GM04504 (cell line): ENCODE measurements around the gene ZNF154.
A peak's percentile ranks its signal among the peaks of the same experiment; 100 is the strongest.

Experiments
- DNase-seq: peaks from one replicate; pipeline ENCODE4 v3.0.0-alpha.2; 2012; ENCODE audit warnings: low read depth

Gene ZNF154

DNA sequence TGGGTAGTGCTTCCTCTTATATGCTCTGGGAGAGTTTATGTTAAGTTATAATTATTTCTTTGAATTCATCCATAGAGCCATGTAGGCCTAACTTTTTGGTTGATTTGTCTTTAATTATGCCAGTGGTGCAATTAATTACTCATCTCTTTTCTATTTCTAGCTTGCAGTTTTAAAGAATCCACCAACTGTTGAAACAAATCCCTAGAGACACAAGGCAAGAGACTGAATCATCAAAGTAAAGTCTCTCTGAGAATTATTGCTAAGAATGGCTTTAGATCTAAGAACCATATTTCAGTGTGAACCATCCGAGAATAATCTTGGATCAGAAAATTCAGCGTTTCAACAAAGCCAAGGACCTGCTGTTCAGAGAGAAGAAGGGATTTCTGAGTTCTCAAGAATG, 33.1 kb downstream of the ZNF154 start:
- peak; percentile 34 for DNase-seq

DNA sequence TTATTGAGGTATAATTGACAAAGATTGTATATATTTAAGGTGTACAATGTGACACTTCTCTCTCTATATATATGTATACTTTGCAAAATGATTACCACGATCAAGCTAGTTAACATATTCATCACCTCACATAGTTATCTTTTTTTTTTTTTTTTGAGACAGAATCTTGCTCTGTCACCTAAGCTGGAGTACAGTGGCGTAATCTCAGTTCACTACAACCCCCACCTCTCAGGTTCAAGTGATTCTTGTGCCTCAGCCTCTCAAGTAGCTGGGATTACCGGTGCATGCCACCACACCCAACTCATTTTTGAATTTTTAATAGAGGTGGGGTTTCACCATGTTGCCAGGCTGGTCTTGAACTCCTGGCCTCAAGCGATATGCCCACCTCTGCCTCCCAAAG, 36.5 kb downstream of the ZNF154 start:
- DNase-seq: no peak

DNA sequence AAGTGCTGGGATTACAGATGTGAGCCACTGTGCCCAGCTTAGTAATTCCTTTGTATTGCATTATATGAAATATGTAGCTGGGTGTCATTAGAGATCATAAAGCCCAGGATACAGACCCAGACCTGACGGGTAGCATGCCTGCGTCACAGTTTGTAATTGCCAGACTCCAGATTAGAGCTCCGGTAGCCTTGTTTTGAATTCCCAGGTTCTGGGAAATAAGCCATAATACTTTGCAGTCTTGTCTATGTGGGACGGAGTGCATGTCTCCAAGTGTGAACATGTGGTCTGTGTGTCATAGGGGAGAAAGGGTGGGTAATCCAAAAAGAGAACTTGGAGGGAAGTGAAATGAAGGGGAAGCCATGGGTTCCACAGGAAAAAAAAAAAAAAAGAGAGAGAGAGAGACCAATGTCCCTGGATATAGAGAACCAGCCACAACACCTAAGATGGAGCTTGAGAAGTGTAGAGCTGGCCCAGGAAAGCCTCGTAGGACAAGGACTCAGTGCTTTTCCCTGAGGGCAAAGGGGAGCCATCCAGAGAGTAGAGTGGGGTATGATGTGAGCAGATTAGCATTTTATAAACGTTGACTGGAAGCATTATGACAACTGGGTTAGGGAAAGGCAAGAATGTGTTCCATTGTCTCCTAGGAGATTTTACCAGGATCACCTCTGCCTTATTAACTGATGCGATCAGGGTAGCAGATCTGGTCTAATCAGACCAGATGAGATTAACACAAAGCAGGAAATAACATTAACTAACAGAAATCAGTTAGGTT, 37.7 kb downstream of the ZNF154 start:
- DNase-seq: no peak

DNA sequence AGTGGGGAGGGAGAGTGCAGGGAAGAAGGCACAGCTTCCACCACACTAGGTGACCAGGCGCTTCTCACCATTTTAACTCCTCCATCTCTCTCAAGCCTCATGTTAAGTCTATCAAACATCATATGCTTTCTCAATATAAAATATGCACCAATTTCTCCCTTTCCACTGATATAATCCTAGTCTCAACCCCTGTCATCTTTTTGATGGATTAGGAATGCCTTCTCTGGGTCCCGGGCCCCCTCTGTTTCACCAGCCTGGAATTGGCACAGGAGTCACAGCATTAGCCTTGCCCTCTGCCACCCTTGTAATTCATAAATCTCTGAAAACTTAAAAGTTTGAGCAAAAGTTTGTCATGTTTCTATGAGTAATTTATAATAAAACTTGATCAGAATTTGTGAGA, 40.4 kb downstream of the ZNF154 start, which contains the start of gene ZSCAN4:
Gene ZSCAN4, plus strand, starts transcription at position 301 of the 400 bp plus-strand sequence. CDS start 7,211 bp downstream, outside the sequence.
- no peak for DNase-seq

DNA sequence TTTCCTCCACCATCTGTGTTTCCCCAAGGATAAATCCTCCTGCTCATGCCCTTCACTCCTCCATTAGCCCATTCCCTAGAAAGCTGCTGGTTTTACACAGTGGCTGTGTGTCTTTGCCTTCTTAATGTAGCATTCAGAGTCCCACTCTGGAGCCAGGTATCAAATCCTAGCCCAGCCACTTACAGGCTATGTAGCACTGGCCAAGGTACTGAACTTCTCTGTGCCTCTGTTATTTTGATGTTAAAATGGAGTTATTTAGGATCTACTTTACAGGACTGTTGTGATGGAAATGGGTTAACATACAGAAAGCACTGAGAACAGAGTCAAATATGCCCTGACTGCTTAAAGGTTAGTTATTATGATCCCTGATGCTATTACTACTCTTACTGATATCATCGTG, 41.8 kb downstream of the ZNF154 start:
- DNase-seq: no peak

DNA sequence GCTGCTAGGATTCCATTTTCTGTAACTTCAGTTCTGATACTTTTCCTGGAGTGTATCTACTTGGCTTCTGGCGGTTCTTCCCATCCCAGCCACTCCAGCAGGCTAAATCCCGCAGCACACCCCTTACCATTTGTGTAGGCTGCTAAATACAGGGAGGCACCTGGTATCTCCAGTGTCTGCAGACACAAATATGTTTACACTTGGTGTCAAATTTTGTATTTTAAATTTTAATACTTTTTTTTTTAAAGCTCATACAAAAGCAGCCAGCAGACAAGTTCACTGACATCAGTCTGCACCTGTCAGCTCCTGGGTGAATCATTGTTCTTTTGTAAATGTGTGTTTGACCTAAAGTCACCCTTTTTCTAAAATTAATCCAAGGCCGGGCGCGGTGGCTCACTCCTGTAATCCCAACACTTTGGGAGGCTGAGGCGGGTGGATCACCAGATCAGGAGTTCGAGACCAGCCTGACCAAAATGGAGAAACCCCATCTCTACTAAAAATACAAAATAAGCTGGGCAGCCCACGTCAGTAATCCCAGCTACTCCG, 43.7 kb downstream of the ZNF154 start:
- no peak for DNase-seq

DNA sequence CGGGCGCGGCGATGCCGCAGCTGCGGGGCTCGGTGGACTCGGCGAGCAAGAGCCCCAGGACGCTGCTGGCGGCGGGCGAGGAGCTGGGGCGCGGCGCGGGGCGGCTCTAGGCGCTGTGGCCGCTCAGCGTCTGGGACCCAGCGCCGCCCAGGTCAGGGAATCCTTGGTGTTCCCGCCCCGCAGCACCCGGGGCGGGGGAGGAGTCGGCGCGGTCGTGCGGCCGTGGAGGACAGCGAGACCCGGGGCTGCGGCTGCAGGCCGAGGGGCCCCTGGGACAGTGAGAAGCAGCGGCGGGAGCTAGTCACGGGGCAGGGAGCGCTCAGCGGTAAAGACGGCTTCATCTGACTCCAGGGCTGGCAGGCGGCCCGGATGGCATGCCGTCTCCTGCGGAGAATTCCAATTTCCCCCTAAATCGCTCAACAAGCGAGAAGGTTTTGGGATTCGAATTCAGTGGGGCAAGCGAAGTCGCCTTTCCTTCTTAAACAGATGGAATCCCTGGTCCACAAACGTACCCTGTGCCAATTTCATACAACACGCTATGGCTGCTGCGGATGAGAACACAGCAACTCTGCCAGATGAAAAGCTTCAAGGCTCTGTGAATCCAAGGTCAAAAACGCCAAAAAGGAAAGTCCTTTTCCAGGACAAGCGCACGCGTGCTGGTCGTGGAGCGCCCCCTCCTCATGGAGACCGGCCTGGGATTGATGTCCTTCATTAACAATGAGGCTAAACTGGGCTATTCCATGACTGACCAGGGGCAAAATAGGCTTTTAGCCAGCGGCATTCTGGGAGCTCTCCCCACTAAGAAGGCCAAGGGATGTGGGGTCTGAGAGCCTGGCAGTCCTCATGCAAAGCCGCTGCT, 44.5 kb downstream of the ZNF154 start:
- DNase-seq: no peak

DNA sequence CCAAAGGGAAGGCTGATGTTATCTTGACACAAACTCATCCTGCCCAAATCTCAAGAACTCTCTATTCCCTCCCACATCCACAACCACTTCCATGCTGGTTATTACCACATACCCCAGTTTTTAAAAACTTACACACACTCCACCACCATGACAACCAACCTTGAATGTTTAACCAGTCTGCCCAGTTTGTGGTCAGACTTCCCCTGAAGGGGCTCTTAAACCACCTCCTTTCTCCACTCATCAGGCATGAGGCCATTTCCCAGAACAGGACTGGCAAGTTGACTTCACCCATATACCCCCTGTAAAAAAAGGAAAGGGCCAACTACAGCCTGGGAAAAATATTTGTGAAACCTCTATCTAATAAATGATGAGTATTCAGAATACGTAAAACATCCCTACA, 52.7 kb downstream of the ZNF154 start:
- DNase-seq: no peak

DNA sequence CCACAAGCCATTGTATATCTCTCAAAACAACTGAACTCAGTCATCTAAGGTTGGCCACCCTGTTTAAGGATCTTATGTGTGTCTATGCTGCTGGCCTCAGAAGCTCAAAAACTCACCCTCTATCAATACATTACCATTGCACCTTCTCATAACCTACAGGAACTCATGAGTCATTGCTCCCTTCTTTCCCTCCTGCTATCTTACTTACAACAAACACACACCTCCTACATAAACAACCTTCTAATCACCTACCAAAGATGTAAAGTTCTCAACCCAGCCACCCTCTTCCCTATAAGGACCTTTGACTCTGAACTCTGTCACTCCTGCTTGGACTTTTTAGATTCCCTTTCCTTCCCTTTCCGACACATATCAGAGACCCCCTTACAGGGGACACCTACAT, 53.6 kb downstream of the ZNF154 start:
- no peak for DNase-seq

DNA sequence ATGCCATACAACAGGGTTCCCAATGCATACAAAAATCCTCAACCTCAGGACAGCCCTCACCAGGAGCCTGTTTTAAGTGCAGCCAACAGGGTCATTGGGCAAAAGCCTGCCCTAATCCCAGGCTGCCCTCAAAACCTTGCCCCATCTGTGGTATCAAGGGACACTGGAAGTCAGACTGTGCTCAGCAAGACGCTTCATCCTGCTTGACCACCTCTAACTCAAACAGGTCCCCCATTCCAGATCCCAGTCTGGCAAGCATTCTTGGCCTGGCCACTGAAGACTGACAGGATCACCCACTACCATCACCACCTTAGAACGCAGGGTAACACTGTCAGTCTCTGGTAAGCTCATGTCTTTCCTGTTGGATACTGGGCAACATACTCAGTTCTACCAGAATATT, 55.3 kb downstream of the ZNF154 start:
- no peak for DNase-seq

DNA sequence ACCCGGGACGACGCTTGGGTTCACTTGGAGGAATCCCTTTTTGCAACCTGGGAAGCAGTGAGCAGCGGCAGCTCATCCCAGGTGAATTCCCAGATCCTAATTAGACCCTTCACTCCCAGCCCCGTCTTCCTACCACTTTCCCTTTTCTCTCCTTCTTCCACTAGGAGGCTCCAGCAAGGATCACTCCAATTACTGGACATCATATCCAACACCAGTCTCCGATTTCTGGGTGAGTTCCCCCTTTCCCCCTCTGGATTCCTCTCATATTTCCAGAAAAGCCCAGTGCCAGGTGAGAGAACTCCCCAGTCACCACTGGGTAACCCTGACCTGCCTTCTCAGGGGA, 57.4 kb downstream of the ZNF154 start:
- no peak for DNase-seq

DNA sequence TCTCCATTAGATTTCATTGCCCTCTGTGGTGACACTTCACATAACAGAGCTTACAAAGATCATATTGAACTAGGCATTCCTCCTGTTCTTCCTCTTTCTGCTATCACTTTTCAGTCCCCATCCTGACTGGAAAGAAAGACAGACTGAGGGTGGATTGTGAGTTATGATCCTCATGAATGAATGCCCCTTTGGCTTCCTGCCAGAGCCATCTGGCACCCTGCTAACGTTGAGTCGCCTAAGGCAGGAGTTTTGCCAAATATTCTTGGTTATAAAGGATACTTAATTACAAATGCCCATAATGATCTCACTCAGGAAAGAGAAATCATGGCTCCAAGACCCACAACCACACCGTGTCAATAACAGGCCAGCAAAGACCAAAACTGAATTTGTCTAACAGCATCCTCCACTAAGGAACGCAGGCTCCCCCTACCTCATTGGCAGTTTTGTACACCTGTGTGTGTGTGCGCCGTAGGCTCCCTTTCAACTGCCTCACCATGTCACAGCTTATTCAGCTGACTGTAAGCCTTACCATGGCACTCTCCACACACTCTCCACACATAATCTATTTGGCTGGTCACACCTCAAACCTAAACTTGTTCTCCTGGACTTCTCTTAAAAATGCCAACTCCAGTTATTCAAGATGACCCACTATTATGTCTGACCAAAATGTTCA, 60.5 kb downstream of the ZNF154 start:
- DNase-seq: no peak
